GM19467 (cell line): Measurements from ENCODE around the gene NDUFB7.

ENCODE experiments used
- ATAC-seq: cut with Tn5 transposase; IDR thresholded peaks from one replicate; pipeline ENCODE4 v1.9.1; 2021; ENCODE audit warnings: mild to moderate bottlenecking, moderate library complexity; ENCODE audit not compliant: unreplicated experiment

Gene NDUFB7

DNA sequence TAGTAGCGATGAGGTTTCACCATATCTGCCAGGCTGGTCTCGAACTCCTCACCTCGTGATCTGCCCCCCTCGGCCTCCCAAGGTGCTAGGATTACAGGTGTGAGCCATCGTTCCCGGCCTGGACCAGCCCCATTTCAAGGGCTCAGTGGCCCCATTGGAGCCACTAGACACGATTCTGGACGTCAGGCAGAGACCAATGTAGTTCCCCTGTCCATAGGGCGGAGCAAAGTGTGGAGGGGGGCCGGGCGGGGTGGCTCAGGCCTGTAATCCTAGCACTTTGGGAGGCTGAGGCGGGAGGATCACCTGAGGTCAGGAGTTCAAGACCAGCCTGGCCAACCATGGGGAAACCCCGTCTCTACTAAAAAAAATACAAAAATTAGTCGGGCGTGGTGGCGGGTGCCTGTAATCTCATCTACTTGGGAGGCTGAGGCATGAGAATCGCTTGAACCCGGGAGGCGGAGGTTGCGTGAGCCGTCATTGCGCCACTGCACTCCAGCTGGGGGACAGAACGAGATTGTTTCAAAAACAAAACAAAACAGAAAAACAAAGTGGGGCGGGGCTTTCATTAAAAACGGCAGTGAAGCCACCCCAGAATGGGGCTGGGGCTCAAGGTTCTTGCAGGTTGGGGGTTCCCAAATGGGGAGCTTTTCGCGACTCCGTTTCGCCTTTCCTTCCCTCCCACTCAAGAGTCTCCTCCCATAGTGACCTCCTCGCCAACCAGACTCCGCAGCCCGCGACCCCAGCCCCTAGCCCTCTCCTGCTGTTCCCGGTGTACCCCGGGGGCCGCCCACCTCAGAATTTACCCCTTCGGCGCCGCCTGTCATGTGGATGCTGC is 43.2 kb downstream of the NDUFB7 start:
- no peak for ATAC-seq

DNA sequence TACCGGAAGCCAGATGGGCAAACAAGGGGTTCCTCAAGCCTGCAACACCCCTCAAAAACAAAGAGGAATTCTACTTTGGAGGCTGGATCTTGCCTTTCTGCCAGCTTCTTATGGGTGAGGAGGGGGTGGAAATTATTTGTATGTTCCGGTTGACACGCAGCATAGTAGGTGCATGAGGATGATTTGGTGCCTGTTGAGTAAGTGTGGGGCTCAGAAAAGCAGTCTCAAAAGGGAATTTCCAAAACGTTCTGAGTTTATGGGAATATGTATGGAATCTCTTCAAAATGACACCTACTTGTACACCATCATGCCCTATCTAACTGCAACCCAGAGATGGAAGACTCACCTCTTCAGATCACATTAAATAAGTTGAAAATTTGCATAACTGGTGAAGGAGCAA is 45.4 kb downstream of the NDUFB7 start:
- no peak for ATAC-seq

DNA sequence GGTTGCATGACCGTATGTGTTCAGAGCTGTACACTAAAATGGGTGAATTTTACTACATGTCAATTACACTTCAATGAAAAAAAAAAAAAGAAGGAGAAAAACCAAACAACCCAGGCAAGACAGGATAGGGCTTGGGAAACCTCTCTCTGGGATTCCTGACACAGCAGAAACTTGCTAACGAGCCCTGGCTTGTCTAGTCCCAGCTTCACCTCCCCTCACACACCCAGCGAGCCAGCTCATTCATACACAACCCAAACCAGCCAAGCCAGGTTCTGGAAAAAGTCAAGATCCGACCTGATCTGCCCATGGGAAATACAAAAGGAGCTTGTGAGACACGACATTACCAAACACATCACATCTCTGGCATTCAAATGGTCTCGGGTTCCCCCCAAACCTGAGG is 46.1 kb downstream of the NDUFB7 start:
- no peak for ATAC-seq

DNA sequence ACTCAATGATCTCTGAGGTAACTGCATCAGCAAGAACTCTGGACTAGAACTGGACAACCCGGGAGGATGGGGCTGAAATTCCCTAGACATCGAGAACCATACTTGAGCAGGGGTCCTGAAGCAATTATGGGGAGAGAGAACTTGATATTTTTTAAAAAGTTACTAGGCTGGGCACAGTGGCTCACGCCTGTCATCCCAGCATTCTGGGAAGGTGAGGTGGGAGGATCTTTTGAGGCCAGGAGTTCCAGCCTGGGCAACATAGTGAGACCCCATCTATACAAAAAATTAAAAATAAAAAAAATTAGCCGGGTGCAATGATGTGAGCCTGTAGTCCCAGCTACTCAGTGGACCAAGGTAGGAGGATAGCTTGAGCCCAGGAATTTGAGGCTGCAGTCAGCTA is 51.3 kb downstream of the NDUFB7 start:
- ATAC-seq, result no peak

DNA sequence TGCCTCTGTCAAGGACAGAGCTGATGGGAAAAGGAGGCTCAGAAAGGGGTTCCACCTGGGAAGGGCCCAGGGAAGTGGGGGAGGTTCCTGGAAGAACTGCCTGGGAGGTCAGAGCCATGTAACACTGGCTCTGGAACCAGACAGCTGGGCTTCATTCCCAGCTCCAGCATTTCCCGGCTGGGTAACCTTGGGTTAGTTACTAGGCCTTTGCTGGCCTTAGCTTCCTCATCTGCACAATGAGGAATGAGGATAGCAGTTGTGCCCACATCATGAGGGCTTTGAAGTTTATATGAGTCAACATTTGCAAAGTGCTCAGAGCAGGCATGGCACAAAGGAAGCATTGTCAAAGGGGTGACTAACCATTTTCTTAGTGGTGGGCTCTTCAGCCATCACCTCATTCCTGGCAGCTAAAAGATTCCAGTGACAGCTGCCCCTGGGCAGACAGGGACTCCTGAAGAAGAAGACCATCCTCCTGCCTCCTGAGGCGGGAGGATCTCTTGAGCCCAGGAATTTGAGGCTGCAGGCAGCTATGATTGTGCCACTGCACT is 51.9 kb downstream of the NDUFB7 start:
- ATAC-seq, result no peak

DNA sequence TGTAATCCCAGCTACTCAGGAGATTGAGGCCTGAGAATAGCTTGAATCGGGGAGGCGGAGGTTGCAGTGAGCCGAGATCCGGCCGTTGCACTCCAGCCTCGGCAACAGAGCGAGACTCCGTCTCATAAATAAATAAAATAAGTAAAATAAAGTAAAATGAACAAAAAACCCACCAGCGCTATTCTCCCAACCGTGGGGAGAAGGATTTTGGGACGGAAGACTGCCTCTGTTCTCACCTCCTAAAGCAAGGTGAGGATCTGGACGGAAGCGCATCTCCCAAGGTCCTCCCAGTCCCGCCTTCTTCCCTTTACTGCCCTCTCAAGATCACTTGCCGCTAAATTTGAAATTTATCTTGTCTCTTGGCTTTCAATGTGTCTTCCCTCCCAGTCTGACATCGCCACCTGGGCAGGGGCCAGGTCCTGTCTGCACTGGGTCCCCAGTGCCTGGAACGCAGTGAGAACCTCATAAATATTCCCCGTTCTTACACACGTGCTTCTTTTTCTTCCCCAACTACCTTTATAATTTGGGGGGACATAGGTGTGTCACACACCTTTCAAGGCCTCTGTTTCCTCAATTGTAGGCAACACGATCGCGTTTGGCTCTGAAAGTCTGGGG is 52.5 kb downstream of the NDUFB7 start:
- ATAC-seq, result no peak

DNA sequence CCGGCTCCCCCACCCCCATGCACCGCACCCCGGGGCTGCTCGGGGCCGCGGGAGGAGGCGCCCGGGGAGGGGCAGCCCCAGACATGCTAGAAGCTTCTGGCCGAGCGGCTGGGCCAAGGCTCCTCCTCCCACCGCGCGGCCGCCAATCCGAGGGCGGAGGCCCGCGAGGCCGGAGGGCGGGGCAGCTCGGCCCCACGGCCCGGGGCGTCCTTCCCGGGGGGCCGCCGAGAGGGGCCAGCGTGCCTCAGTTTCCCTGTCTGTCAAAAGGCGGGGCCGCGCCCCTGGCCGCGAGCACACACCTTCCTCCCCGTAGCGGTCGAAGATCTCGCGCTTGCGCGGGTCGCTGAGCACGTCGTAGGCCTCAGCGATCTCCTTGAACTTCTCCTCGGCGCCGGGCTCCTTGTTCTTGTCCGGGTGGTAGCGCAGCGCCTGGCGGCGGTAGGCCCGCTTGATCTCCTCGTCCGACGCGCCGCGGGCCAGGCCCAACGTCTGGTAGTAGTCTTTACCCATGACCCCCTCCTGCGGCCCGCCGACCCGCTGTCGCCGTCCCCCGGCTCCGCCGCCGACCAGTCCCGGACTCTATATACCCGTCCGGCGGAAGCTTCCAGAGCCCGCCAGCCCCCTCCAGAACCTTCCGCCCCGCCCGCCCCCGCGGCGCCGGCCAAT is 53.9 kb downstream of the NDUFB7 start, which contains the start of gene DNAJB1:
DNAJB1 (minus strand) TSS at position 558 of the 666 bp plus-strand sequence; CDS start at position 510, 48 bp downstream.
- peak; percentile 58 for ATAC-seq

DNA sequence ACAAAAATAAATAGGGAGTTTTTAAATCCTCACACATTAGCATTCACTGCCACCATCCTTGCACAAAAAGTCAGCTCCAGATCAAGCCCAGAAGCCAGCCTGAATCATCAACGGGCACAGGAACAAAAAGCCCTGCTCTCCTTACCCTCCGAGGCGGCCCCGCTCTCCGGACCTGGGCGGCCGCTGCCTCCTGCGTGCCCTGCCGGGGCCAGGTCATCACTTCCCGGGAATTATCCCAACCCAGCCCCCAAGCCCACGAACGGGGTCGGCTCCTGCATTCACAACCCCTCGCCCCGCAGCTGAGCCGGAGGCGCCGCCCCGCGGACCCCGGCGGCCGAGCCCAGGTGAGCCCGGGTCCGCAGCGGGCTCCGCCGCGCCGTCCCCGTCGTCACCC is 54.4 kb downstream of the NDUFB7 start:
- peak; percentile 1 for ATAC-seq

DNA sequence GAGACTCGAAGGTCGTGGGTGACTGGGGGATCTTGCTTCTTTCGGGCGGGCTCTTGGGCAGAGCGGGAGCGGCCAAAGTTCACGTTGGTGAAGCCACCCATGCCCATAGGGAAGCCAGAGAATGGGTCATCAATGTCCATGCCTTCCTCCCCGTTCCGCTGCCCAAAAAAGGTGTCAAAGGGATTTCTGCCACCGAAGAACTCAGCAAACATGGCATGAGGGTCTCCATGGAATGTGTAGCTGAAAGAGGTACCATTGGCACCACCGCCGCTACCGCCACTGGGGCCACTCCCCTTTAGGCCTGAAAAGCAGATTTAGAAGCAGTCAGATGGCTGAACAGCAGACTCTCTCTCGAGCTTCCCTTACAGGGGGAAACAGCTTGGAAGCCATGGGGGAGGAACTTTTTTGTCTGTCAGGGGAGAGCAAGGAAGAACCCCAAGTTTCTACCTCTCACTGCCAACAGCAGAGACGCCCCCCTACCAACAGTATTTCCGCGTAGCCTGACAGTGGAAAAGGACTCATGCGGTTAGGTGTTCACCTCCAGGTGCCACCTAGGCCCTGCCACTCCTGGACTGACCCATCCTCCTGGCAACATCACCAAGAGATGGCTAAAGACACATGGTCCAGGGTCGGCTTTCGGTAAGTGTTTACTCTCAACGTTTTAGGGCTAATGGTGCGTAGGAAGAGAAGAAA is 55.0 kb downstream of the NDUFB7 start:
- no peak for ATAC-seq
